ENCODE data around the gene RFPL4A.
"Not testable (repeated sequence)": the region's sequence is repeated elsewhere in the genome, so short reads cannot be mapped to it uniquely, and the experiment has no call there.

DNA sequence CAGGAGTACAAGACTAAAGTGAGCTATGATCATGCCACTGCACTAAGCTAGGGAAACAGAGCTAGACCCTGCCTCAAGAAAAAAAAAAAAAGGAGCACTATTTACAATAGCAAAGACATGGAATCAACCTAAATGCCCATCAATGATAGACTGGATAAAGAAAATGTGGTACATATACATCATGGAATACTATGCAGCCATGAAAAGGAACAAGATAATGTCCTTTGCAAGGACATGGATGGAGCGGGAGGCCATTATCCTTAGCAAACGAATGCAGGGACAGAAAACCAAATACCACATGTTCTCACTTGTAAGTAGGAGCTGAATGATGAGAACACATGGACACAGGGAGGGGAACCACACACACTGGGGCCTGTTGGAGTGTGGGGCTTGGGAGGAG lies 28.5 kb upstream of the RFPL4A start:
- not testable (repeated sequence) for TF ChIP-seq POLR2A (IDR thresholded peaks at IDR 0.05)
- TF ChIP-seq, protein P1, sequence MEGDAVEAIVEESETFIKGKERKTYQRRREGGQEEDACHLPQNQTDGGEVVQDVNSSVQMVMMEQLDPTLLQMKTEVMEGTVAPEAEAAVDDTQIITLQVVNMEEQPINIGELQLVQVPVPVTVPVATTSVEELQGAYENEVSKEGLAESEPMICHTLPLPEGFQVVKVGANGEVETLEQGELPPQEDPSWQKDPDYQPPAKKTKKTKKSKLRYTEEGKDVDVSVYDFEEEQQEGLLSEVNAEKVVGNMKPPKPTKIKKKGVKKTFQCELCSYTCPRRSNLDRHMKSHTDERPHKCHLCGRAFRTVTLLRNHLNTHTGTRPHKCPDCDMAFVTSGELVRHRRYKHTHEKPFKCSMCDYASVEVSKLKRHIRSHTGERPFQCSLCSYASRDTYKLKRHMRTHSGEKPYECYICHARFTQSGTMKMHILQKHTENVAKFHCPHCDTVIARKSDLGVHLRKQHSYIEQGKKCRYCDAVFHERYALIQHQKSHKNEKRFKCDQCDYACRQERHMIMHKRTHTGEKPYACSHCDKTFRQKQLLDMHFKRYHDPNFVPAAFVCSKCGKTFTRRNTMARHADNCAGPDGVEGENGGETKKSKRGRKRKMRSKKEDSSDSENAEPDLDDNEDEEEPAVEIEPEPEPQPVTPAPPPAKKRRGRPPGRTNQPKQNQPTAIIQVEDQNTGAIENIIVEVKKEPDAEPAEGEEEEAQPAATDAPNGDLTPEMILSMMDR (IDR thresholded peaks at IDR 0.05): not testable (repeated sequence)
